GM12878 (cell line): ENCODE measurements around the gene BTBD3. TPM values are rescaled to one million over a fixed set of nuclear protein-coding genes. Genes with fewer than 3 reads are reported as not detected.

Experiments
- BCL11A ChIP-seq: IDR thresholded peaks from 2 replicates; pipeline ENCODE4 v1.6.1; 2011; ENCODE audit warnings: low read depth, low read length
- ETV6 ChIP-seq, 2 experiments: fragments of 450-650 bp in 1 of 2; IDR thresholded peaks in 1 of 2; conservative IDR thresholded peaks in 1 of 2; 2 replicates each; pipeline ENCODE4 v1.6.1; 2014; ENCODE audit warnings: antibody characterized with exemption in 1 of 2, borderline replicate concordance in 1 of 2, low read depth in 1 of 2, mild to moderate bottlenecking in 1 of 2, moderate library complexity in 1 of 2
- GABPA ChIP-seq: IDR thresholded peaks from 2 replicates; pipeline ENCODE4 v1.6.1; 2014; ENCODE audit warnings: antibody characterized with exemption, low read depth, mild to moderate bottlenecking, inconsistent platforms
- IRF4 ChIP-seq: IDR thresholded peaks from 2 replicates; pipeline ENCODE4 v1.6.1; 2011; ENCODE audit warnings: low read depth, low read length
- KAT2A ChIP-seq: conservative IDR thresholded peaks from 2 replicates; pipeline ENCODE4 v1.6.1; 2011; ENCODE audit warnings: low read depth, low read length; ENCODE audit not compliant: control insufficient read depth
- POLR2A ChIP-seq: IDR thresholded peaks from 2 replicates; pipeline ENCODE4 v1.6.1; 2011; ENCODE audit warnings: low read depth, mild to moderate bottlenecking, low read length
- RB1 ChIP-seq: fragments of 450-650 bp; formaldehyde crosslinking; IDR thresholded peaks from 2 replicates; pipeline ENCODE4 v1.6.1; 2017; ENCODE audit warnings: mild to moderate bottlenecking, borderline replicate concordance
- TBL1XR1 ChIP-seq: IDR thresholded peaks from 2 replicates; pipeline ENCODE4 v1.6.1; 2012; ENCODE audit warnings: low read depth, low read length, improper control_type of control experiment
- TCF7 ChIP-seq: IDR thresholded peaks from 2 replicates; pipeline ENCODE4 v1.6.1; 2014; ENCODE audit warnings: antibody characterized with exemption, borderline replicate concordance
- polyA plus RNA-seq, 11 experiments: library from polyadenylated mRNA; depleted of rRNA in 4 of 11; unstranded in 6 of 11; stranded (reverse) in 5 of 11; fragments of >200 nt; fragmentation: Nextera tagmentation in 4 of 11; fragmentation: Illumina TruSeq in 1 of 11; extraction: Ambion mirVana in 4 of 11; extraction: Trizol in 1 of 11; gene quantifications; 1 replicate in 1 of 11; 2 replicates in 10 of 11; pipeline versions ENCODE4 v1.2.1 to v1.2.3, GENCODE V29; 2011 to 2016; ENCODE audit warnings: inconsistent platforms in 2 of 11, missing spikeins in 2 of 11, low read depth in 1 of 11
- total RNA-seq, 4 experiments: library from RNA; depleted of rRNA in 3 of 4; stranded (reverse); fragments of >200 nt in 3 of 4; fragmentation: Illumina TruSeq in 1 of 4; extraction: Trizol in 1 of 4; gene quantifications; 2 replicates each; pipeline versions ENCODE4 v1.2.1 to v1.2.3, GENCODE V29; 2013 to 2021
- TF ChIP-seq, protein P1 (sequence below): fragments of 450-650 bp; IDR thresholded peaks from 2 replicates; pipeline ENCODE4 v1.6.1; 2017; ENCODE audit warnings: antibody characterized with exemption, mild to moderate bottlenecking, moderate library complexity
- TF ChIP-seq, protein P2 (sequence below): fragments of 450-650 bp; conservative IDR thresholded peaks from 2 replicates; pipeline ENCODE4 v1.6.1; 2017; ENCODE audit warnings: mild to moderate bottlenecking, moderate library complexity

The BTBD3 gene
- total and polyA plus RNA-seq, 10 of the 15 experiments (the other 5 are each of a cell fraction or from before 2014, with no cell fraction given) = 0.02 to 12.8 (median 0.23) TPM

DNA sequence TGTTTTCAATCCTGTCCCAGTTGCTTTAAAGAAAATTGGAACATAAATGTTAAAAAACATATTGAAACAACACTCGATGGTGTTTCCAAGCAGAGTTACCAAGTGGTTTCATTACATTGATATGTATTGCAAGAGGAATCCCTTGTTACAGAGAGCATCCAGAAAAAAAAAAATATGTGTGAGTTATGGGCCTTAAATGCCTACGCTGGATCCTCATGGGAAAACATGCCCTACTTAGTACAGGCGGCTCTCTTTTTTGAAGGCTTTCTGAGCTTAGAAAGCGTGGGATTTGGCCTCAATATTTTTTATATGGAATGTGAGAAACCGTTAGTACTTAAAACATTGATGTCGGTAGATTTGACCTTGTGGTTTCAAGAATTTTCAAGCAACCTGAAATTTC lies 26.1 kb downstream of the BTBD3 start (continued):
- TF ChIP-seq, protein P1, sequence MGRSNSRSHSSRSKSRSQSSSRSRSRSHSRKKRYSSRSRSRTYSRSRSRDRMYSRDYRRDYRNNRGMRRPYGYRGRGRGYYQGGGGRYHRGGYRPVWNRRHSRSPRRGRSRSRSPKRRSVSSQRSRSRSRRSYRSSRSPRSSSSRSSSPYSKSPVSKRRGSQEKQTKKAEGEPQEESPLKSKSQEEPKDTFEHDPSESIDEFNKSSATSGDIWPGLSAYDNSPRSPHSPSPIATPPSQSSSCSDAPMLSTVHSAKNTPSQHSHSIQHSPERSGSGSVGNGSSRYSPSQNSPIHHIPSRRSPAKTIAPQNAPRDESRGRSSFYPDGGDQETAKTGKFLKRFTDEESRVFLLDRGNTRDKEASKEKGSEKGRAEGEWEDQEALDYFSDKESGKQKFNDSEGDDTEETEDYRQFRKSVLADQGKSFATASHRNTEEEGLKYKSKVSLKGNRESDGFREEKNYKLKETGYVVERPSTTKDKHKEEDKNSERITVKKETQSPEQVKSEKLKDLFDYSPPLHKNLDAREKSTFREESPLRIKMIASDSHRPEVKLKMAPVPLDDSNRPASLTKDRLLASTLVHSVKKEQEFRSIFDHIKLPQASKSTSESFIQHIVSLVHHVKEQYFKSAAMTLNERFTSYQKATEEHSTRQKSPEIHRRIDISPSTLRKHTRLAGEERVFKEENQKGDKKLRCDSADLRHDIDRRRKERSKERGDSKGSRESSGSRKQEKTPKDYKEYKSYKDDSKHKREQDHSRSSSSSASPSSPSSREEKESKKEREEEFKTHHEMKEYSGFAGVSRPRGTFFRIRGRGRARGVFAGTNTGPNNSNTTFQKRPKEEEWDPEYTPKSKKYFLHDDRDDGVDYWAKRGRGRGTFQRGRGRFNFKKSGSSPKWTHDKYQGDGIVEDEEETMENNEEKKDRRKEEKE = no peak
- TF ChIP-seq TCF7 (no peak), RB1 (no peak), ETV6 (conservative IDR thresholded peaks at IDR 0.05 in 1 of 2, IDR thresholded peaks at IDR 0.05 in 1 of 2; ENCODE audit: borderline replicate concordance in 1 of 2, low read depth in 1 of 2) (no peak), IRF4 (no peak), KAT2A (no peak), POLR2A (no peak), GABPA (no peak), BCL11A (no peak), TBL1XR1 (no peak)
- TF ChIP-seq, protein P2, sequence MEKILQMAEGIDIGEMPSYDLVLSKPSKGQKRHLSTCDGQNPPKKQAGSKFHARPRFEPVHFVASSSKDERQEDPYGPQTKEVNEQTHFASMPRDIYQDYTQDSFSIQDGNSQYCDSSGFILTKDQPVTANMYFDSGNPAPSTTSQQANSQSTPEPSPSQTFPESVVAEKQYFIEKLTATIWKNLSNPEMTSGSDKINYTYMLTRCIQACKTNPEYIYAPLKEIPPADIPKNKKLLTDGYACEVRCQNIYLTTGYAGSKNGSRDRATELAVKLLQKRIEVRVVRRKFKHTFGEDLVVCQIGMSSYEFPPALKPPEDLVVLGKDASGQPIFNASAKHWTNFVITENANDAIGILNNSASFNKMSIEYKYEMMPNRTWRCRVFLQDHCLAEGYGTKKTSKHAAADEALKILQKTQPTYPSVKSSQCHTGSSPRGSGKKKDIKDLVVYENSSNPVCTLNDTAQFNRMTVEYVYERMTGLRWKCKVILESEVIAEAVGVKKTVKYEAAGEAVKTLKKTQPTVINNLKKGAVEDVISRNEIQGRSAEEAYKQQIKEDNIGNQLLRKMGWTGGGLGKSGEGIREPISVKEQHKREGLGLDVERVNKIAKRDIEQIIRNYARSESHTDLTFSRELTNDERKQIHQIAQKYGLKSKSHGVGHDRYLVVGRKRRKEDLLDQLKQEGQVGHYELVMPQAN = no peak
